22Rv1 (cell line): ENCODE results near the gene C1QTNF3.

Experiments used
- ZFX ChIP-seq: fragments of 450-650 bp; IDR thresholded peaks from 2 replicates; pipeline ENCODE4 v1.6.1; 2017; ENCODE audit warnings: antibody characterized with exemption, borderline replicate concordance
- TF ChIP-seq, protein P1 (sequence below): fragments of 450-650 bp; IDR thresholded peaks from 2 replicates; pipeline ENCODE4 v1.5.1; 2017; ENCODE audit warnings: mild to moderate bottlenecking

DNA sequence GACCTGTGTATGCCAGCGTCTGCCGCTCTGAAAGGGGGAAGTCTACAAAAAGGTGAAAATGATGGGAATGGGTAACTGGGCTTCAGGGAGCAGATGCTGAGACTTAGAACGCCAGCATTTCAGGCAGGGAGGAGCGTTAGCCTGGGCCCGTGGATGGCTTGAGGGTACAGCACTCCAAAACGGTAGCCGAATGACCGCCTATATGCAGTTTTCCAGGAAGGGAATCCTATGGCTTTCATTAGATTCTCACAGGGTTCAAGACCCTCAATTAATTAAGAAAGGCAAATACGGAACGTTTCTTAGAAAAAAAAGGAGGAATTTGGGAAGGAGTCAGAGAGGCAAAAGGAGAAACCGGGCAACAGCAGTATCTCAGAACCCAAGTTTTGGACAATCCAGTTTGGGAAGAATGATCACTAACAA is 35.8 kb downstream of the C1QTNF3 start:
- TF ChIP-seq, protein P1, sequence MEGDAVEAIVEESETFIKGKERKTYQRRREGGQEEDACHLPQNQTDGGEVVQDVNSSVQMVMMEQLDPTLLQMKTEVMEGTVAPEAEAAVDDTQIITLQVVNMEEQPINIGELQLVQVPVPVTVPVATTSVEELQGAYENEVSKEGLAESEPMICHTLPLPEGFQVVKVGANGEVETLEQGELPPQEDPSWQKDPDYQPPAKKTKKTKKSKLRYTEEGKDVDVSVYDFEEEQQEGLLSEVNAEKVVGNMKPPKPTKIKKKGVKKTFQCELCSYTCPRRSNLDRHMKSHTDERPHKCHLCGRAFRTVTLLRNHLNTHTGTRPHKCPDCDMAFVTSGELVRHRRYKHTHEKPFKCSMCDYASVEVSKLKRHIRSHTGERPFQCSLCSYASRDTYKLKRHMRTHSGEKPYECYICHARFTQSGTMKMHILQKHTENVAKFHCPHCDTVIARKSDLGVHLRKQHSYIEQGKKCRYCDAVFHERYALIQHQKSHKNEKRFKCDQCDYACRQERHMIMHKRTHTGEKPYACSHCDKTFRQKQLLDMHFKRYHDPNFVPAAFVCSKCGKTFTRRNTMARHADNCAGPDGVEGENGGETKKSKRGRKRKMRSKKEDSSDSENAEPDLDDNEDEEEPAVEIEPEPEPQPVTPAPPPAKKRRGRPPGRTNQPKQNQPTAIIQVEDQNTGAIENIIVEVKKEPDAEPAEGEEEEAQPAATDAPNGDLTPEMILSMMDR: no peak
- no peak for TF ChIP-seq ZFX
